DMS79 (cell line): ENCODE data around the gene HERC3.
A peak's percentile ranks its signal among the peaks of the same experiment; 100 is the strongest.
"Not testable (repeated sequence)": the region's sequence is repeated elsewhere in the genome, so short reads cannot be mapped to it uniquely, and the experiment has no call there.

ENCODE experiments used
- DNase-seq: peaks from one replicate; lab custom pipeline; 2025; lab: John Stamatoyannopoulos, UW

Gene HERC3

DNA sequence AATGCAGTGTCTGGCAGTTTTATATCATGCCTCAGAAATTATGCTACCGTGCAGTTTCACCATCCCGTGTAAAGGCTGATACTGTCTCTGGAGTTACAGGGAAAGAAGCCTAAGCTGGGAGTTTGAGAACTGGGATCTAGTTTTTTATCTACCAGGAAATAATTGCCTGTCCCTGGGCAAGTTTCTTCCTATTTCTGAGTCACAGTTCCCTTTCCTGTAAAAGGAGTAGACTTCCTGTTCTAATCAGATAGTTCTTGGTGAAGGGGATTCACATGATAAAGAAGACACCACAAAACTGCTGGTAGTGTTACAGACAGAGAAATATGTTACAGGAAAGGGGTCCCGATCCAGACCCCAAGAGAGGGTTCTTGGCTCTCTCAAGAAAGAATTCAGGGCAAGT, 17.1 kb downstream of the HERC3 start:
- no peak for DNase-seq

DNA sequence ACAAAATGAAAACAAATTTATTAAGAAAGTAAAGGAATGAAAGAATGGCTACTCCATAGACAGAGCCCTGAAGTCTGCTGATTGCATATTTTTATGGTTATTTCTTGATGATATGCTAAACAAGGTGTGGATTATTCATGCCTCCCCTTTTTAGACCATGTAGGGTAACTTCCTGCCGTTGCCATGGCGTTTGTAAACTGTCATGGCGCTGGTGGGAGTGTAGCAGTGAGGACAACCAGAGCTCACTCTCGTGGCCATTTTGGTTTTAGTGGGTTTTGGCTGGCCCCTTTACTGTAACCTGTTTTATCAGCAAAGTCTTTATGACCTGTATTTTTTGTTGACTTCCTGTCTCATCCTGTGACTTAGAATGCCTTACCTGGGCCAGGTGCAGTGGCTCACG, 17.5 kb downstream of the HERC3 start:
- DNase-seq: not testable (repeated sequence)

DNA sequence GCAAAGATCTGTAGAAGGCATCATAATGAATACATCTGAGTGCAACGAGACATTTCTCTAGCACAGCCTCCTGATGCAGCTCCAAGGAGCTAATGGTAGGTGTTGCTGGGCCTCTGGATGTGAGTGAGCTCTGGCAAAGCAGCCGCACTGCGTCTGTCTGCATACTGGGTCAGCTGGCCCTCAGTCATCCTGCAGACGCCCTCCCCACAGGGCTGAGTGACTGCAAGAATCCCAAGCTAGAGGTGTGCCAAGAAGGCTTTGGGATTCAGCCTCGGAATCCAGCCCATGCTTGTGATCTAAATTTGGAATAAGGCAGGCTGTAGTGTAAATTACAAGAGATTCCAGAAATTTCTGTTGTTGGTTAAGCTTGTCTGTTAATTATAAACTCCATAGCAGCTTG, 18.5 kb downstream of the HERC3 start:
- DNase-seq: no peak

DNA sequence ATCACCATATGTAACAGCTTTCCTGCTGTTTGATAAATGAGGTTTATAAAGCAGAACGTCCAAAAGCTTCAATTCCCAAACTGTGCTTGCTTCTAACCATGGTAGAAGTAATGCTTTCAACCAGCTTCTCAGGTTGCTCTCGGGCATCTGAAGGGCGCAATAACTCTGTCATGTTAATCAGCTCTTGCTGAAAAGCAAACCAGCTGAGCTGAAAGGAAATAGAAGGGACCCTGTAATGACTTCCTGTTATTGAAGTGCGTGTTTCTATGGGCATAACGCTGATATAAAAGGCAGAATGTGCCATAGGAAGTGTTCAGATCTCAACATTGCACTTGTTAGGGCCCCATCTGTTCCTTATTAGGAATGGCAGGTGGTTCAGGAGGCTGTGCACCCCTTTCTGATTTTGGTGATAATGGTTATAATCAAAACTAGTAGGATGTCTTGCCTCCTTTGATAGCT, 21.2 kb downstream of the HERC3 start:
- DNase-seq: peak; percentile 4

DNA sequence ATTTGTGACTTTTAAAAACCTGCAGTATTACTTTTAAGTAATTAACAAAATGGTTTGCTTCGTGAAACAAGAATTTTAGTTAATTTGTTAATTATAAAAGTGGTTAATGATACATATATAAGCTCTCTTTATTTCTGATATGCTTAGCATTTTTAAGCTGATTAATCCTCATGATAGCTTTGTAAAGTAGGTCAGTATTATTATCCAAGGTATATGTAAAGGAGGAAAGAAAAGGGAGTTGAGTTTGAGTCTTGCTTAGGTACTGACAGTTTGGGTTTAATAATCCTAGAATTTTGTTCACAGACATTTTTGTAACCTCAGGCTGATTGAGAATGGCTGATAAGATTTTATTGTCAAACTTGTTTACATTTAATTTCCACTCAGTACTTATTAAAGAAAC, 21.8 kb downstream of the HERC3 start:
- no peak for DNase-seq

DNA sequence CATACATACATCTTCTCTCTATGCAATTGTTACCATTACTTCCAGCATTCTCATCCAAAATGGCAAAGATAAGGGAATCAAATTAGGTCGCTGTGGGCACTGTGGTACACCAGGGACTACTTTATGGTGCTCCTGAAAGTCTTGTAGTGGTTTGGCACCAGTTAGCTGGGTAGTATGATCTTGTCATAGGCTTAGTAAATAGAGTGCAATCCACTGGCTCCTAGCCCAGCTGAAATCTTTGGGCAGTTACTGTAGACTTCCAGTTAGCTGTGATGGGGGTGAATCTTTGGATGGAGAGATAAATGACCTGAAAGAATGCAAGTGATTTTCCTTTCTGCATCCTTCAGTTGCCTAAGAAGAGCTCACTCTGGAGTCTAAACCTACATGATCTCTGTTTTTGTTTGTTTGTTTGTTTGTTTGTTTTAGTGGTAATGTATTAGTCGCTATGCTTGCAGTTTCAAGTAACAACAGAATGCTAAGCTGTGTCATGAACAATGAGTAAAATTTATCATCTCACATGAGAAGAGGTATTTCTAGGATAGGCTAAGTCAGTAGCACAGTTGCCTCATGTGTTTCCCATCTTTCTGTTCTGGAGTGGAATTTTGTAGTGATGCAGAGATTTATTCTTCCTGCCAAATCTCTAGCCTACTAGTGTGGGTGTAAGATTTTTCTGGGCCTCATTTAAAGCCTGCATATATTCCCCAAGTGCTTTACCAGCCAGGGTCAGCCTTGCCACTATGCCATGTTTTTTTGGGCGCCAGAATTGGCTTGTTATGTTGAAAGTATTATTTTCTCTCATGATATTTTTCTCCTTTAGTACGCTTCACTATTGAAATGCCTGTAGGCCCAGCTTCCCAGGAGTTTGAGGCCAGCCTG, 24.2 kb downstream of the HERC3 start:
- no peak for DNase-seq

DNA sequence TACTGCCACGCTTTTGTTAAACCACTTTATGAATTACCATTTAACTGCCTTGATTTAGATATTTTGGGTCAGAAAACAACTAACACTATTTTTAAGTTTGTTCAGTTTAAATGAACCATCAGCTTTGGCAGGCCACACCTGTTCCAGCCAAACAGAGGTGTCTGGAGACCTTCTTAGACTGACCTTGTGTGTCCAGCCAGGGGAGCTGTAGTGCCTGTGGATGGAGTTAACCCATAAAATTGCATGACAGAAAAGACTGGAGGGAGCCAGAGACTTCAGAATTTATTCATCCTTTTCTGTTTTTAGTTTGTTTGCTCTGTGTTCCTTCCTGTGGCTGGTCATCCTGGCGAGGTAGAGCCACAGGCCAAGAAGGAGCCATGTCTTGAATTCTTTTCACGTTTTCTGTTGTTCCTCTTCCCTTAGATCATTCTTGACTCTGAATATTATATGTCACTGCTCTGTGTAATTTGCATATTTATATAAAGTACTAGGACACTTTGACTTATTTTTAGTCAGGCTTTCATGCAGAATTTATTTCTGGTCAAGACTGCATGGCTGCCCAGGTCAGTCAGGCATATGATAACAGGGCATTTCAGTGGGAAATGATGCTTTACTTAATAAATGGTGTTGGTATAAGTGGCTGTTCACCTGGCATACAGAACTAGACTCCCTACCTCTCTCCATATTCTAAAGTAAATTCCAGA, 26.7 kb downstream of the HERC3 start:
- DNase-seq: no peak

DNA sequence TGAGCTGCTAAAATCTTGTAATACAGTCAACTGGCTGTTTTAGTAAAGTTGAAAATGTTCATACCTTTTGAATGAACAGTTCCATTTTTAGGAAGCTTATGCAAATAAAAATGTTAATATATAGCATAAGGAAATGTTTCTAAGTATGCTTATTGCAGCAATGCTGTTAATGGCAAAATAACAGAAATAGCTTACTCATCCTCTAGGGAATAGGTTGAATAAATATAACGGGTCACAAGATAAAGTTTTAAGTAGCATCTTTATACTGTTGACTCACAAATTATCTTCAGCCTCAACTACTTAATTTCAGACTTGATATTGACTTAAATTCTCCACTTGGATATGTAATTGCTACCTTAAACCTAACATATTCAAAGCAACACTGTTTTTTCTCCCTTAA, 27.7 kb downstream of the HERC3 start:
- DNase-seq: no peak

DNA sequence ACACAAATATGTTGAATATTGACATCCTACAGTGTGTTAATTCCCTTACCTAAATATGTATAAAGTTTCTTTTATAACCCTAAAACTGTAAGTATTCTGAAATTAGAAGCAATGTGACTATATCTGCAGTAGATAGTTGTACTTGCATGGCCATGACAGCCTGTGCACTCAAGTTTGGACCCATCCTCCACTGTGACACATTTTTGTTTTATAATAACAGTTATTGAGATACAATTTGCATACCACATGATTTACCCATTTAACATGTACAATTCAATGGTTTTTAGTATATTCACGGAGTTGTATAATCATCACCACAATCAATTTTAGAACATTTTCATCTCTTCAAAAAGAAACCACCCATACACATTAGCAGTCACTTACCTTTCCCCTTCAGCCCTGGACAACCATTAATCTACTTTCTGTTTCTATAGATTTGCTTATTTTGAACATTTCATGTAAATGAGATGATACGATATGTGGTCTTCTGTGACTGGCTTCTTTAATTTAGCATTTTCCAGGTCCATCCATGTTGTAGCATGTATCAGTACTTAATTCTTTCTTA, 29.6 kb downstream of the HERC3 start:
- DNase-seq: no peak

DNA sequence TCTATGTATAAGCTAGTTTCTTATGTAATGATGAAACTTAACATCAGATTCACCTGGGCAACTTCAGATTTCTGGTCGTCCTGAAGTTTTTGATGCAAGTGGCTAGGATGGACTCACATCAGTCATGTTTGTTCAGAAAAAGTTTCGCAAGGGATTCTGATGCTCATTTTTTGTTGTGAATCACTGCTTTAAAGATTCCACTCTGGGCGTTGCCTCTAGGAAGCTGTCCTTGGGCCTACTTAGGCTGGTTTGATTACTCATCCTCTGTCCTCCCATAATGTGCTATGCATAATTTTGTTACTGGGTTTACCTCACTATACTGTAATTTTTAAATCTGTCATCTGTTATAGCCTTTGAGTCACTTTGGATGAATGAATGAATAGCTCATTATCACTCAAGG, 30.8 kb downstream of the HERC3 start:
- no peak for DNase-seq

DNA sequence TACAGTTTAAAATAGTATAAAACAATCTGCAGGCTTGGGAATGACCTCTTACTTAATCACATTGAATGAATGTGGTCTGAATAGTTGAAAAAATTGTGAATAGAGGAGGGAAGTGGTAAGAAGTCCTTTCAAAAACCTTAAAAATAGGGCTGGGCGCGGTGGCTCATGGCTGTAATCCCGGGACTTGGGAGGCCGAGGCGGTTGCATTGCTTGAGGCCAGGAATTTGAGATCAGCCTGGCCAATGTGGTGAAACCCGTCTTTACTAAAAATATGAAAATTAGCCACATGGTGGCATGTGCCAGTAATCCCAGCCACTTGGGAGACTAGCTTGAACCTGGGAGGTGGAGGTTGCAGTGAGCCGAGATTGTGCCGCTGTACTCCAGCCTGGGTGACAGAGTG, 36.5 kb downstream of the HERC3 start:
- DNase-seq: no peak

DNA sequence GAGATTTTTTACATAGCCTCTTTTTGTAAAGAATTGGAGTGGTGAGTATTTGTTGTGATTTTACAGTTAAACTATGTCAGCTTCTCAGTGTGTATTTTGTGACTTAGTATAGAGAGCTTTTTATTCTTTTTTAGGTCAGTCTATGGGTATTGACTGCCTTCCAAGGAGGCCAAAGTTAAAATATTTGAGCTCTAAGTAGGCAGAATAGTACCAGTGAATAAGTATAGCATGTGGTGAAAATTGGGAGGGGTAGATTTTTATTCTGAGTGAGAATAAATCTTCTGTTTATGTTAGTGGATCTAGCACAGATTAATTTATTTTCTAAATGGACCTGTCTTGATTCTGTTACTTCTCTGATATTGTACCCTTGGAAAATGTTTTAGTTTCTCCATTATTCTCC, 37.5 kb downstream of the HERC3 start:
- DNase-seq: no peak

DNA sequence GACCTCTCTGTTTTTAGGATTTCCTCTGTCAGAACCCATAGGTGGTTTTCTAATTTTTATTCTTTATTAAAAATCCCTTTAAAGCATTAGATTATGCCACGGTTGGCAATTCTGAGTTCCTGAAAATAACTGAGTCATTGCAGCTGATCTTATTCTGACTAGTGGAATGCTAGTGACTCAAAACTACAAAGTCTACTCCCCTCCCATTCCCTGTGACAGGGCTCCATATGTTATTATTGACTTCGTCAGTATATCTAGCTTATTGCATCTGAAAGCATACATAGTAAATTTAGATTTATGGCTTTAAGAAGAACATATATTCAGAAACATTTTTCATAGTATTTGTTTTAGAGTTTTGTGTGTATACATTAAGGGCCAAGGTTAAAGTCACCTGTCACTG, 38.5 kb downstream of the HERC3 start:
- DNase-seq: no peak

DNA sequence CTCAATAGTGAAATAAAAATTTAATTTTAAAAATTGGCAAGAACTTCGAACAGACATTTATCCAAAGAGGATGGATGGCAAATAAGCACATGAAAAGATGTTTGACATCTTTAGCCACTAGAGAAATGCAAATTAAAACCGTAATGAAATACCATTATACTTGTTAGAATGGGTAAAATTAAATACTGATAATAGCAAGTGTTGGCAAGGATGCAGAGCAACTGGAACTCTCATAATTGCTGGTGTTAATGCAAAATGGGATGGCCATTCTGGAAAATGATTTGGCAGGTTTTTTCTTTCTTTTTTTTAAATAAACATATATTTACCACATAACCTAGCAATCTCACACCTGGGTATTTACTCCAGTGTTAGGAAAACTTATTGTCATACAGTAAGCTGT, 51.7 kb downstream of the HERC3 start:
- no peak for DNase-seq

DNA sequence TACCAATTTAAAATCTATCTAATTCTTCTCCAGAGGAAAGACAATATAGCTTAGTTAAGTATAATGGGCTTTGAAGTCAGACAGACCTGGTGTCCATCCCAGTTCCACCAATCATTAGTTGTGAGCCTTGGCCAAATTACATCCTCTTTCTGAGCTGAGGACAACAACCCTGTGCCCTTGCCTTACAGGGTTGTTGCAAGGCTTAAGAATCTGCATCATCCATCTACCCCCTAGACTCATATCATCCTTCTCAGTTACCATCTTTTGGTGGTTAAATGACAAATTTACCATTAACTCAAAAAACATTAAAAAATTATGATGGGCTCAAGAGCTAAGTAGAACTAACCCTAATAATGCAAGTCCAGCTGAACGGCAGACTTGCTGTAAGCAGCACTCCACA, 53.7 kb downstream of the HERC3 start:
- no peak for DNase-seq

DNA sequence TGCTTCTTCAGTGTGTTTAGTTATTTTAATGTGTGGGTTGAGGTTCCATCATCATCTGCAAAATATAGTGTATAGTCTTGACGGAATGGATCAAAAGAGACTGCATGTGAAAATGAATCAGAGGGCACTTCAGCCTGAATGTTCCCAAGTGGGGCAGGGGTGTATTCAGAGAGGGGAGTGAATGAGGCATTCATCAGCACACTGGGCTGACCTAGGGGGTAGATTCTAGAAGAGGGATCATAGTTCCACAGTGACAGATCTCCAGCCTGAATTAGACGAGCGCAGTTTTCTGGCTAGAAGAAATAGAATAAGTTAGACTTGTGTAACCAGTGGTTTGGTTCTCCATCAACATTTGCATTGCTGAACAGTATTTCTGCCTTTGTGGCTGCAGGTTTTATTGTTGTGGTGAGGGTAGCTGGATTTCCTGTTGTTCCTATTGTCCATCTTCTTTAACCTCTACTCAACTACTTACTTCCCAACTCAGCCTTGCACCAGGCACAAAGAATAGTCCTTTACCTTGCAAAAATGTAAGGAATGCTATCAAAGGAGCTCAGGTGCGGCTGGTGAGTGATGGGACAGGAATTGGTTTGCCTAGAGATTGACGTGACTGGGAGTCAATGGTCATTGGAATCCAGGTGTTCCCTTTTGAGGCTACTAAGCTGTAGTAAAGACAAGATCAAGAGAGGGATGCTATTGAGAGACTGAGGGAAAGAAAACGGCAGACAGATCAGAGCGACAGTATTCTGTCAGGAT, 54.4 kb downstream of the HERC3 start:
- DNase-seq: no peak

DNA sequence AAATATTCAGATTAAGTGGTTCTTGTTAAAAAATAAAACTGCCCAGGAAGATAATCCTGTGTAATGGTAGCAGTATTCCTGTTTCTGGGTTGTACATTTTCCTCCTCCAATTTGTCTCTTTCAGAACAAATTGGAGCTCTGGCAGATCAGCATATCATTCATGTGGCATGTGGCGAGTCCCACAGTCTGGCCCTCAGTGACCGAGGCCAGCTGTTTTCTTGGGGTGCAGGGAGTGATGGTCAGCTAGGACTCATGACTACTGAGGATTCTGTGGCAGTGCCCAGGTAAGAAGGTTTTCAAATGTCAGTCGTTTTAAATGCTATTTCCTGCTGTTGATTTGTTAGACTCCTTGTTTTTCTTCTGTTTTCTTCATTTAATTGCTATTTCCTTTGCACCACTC, 57.4 kb downstream of the HERC3 start:
- DNase-seq: no peak

DNA sequence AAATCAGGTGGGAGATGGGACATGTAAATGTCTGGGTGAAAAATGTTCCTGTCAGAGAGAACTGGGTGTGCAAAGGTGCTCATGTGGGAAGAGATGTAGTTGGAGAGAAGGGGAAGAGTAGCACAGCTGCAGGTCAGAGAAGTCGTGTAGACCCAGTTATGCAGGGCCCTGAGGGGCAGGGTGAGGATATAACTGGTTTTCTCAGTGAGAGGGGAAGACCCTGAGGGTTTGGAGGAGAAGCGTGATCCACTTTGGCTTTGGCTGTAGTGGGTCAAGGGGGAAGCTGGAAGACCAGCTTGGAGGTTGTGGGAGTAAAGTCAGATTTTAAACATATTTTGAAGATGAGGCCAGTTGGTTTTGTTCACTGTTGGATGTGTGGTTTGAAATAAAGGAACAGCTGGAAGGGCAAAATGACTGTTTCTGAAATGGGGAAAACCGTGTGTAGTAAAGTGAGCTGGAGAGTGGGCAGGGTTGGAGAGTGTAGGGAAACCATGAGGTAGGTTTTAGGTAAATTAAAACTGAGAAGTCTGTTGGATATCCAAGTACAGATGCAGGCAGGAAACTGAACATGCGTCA, 61.2 kb downstream of the HERC3 start:
- no peak for DNase-seq

DNA sequence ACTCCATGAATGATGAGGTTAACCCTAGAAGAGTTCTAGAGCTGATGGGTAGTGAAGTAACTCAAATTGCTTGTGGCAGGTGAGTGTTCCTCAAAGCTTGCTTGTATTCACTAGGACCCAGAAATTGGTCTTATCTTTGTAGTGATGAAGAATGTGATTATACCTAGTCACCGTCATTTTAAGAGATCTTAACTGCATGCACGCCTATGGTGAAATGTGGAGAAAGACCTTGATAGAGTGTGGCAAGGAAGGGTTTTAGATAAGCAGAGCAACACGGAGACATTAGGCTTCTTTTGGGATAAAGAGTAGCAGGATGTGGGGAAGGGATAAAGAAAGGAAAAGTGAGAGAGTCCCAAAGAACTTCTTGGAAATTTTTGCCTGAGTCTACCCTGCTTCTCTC, 62.9 kb downstream of the HERC3 start:
- no peak for DNase-seq

DNA sequence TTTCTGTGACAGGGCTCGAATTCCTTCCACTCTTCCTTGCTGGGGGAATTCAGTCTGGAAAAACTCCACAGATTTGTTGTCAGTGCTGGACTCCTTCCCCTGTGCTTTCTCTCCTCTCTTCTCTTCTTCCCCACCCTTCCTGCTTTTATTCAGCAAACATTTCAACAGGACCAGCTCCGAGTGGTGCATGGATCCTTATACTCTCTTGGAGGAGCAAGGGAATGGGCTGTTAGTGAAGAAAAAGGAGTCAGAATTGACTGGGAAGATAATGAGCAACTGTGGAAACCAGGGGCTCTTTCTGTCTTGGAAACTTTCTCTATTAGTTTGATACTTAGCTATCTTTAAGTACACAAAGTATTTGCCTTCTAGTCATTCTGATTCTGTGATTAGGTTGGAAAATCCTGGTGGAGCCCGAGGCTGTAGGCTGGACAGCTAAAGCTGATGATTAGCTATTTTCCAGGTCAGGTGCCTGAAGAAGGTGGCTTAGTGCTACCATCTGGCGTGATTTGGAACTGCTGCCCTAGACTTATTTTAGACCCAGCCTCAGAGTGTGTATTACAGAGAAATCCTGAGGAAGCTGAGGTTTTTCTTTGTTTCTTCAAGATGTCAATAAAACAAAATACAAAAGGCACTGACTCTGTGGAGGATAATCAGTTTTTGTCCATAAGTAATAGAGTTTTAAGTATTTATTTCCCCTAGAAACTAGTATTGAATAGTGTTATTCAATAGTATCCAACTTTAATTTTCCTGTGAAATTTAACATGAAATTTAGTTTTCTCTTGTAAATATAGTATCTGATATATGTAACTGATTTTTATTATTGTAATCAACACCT, 67.0 kb downstream of the HERC3 start:
- DNase-seq: no peak

DNA sequence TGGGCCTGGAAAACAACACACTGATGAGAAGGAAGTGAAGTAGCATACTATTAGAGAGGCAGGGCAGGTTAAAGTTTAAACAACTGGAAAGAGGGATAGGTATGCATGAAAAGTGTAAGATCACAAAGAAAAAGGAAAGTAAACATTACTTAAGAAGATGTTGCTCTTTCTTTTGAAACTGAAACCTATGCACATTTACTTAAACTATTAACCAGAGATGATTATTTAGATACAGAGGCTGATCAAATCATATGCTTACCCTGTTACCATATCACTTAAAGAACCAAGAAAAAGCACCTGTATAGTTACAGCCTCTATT, 67.6 kb downstream of the HERC3 start:
- DNase-seq: no peak
